Kidney epithelial cell (primary cell): Measurements from ENCODE around the gene DLG5. TPM values are rescaled to one million over a fixed set of nuclear protein-coding genes. Genes with fewer than 3 reads are reported as not detected.
"Not testable (repeated sequence)": the region's sequence is repeated elsewhere in the genome, so short reads cannot be mapped to it uniquely, and the experiment has no call there.

Experiments
- DNase-seq: peaks from one replicate; pipeline ENCODE4 v3.0.0-alpha.2; 2010; ENCODE audit warnings: low read depth
- H3K27me3 ChIP-seq: 2 replicates; pipeline ENCODE4 v1.6.0; 2011; ENCODE audit warnings: low read length; ENCODE audit not compliant: control insufficient read depth, insufficient read depth
- H3K36me3 ChIP-seq: 2 replicates; pipeline ENCODE4 v1.5.1; 2011; ENCODE audit warnings: low read length; ENCODE audit not compliant: control insufficient read depth, insufficient read depth
- H3K4me3 ChIP-seq: 2 replicates; pipeline ENCODE4 v1.5.1; 2011; ENCODE audit warnings: low read depth, mild to moderate bottlenecking, control low read depth, low read length
- total RNA-seq: library from RNA; depleted of rRNA; stranded (reverse); fragments of >200 nt; gene quantifications from 2 replicates; pipeline ENCODE4 v1.2.3, GENCODE V29; 2015
- TF ChIP-seq, protein P1 (sequence below): IDR thresholded peaks from 2 replicates; pipeline ENCODE4 v1.5.1; 2011; ENCODE audit warnings: mild to moderate bottlenecking, moderate library complexity, low read length, control low read depth, inconsistent platforms; ENCODE audit not compliant: insufficient read depth, poor library complexity, severe bottlenecking

DLG5 gene
- total RNA-seq, 1 donor from 2014 or later = 35.9 TPM

DNA sequence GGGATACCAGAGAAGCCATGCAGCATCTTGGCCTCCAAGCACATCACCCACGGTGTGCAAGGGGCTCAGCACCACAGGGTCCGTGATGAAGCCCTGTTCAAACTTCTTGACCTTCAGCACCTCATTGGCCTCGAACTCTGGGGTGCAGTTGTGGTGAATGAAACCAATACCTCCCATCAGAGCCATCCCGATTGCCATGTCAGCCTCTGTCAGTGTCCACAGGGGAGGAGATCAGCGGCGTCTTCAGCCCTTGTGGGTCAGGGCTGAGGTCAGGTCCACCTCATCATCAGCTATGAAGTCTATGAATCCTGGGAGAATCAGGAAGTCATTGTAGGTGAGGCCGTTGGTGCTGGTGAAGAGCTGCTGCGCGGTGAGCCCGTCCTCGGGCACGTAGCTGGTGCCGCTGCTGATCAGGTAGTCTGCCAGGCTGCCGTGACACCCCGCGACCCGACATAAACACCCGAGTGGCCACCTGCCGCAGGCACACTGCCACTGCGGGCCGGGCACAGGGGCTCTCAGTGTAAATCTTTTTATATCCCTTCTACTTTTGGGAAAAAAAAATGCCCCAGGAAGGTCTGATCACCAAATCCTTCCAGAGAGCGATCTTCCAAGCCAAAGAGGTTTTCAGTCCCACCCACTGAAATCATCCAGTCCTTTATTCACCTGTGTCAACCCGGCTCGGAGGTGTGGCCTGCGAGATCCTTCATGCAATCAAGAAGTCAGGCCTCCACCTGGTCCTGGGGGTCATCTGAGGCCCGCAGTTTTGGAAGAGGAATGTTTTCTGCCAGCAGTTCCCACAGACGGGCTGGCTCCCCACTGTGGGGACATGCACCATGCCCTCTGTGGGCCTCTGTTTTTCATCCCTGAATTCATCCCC, 144.9 kb downstream of the DLG5 start:
- DNase-seq = no peak
- Histone ChIP-seq H3K4me3 (no peak overlapping the region), H3K27me3 (no peaks in the 10 kb centered on the region), H3K36me3 (no peaks in the 10 kb centered on the region)
- TF ChIP-seq, protein P1, sequence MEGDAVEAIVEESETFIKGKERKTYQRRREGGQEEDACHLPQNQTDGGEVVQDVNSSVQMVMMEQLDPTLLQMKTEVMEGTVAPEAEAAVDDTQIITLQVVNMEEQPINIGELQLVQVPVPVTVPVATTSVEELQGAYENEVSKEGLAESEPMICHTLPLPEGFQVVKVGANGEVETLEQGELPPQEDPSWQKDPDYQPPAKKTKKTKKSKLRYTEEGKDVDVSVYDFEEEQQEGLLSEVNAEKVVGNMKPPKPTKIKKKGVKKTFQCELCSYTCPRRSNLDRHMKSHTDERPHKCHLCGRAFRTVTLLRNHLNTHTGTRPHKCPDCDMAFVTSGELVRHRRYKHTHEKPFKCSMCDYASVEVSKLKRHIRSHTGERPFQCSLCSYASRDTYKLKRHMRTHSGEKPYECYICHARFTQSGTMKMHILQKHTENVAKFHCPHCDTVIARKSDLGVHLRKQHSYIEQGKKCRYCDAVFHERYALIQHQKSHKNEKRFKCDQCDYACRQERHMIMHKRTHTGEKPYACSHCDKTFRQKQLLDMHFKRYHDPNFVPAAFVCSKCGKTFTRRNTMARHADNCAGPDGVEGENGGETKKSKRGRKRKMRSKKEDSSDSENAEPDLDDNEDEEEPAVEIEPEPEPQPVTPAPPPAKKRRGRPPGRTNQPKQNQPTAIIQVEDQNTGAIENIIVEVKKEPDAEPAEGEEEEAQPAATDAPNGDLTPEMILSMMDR = no peak

DNA sequence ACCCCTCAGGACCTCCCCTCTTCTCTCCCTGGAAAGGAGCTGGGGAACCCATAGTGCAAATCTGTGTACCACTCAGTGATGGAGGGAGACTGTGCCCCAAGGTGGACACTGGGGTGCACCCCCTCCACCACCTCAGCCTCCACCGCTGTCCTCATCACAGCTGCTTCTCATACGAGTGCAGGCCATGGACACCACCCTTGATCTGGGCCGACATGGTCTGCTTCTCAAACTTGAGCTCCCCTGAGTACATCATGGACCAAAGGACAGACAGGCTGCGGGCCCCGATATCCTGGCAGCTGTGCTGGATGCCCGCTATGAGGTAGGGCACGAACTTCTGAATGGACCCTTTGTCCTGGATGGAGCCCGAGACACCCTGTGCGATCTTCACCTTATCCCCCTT, 146.4 kb downstream of the DLG5 start:
- Histone ChIP-seq H3K4me3 (no peak overlapping the region), H3K36me3 (no peaks in the 10 kb centered on the region), H3K27me3 (no peaks in the 10 kb centered on the region)
- TF ChIP-seq, protein P1 = no peak
- no peak for DNase-seq

DNA sequence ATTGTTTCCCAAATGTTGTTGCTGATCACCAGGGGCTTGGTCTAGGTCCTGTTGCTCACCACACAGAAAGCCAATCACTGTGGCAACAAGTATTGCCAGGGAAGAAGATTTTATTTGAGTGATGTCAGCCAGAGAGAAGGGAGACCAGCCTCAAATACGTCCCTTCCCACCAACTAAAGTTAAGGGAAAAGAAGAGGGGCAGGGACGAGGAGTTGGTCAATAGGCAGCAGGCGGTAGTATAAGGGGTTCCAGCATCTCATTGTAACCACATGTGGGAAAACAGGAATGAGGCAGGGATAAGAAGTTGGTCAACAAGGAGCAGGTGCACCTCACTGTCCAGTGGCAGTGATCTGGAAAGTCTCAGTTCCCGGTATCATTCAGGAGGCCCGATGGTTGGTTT, 150.1 kb downstream of the DLG5 start:
- Histone ChIP-seq H3K36me3 (no peaks in the 10 kb centered on the region), H3K27me3 (no peaks in the 10 kb centered on the region), H3K4me3 (no peak overlapping the region)
- TF ChIP-seq, protein P1 = no peak
- DNase-seq = no peak

DNA sequence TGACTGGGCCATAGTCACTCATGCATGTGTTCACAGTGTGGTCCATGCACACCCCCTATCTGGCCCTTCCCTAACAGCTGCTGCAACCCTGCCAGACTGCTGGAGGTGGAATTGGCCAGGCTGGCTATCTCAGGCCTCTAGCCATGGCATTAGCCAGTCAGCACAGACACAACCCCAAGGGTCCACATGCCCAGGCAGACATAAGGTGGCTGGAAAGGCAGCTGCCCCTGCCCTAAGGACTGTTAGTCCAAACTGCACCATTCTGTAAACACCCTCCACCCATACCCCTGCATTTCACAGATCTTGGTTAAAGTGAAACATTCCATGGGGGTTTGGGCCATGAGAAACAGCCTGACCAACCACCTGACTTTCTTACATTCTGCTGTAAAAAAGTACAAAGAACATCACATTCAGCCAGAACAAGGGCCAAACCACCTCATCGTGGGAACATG, 151.6 kb downstream of the DLG5 start:
- TF ChIP-seq, protein P1 = no peak
- no peaks in the 10 kb centered on the region for H3K27me3 ChIP-seq
- H3K36me3 ChIP-seq = no peaks in the 10 kb centered on the region
- no peak overlapping the region for H3K4me3 ChIP-seq
- DNase-seq = no peak

DNA sequence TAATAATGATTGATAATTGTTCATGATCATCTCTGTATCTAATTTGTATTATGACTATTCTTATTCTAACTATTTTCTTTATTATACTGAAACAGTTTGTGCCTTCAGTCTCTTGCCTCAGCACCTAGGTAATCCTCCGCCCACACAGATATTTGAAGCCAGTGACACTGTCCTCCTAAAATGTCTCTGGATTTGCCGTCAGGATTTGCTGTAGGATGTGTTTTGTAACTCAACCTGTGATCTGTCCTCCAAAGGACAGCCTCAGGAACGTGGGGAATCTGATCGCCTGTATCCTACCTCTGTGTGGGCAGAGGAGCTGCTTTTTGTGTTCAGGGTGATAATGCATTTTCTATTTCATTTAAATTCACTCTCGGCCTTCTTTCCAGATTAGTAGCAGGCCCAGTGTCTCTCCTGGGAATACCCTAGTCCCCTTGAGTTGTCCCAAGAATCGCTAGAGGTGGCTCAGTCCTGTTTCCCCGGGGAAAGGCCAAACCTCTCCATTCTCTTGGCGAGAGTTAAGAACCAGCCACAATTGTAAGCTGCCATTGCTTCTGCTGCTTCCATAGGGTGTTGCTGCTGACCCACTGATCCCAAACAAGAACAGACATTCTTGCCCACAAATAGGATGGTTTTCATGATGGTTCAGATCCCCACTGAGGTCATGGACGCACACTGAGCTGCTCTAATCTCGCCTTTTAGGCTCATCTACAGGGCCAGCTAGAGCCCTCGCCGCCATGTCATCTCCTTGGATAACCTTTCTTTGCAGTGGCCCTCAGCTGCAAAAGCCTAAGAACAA, 152.7 kb downstream of the DLG5 start:
- TF ChIP-seq, protein P1 = no peak
- DNase-seq = no peak

DNA sequence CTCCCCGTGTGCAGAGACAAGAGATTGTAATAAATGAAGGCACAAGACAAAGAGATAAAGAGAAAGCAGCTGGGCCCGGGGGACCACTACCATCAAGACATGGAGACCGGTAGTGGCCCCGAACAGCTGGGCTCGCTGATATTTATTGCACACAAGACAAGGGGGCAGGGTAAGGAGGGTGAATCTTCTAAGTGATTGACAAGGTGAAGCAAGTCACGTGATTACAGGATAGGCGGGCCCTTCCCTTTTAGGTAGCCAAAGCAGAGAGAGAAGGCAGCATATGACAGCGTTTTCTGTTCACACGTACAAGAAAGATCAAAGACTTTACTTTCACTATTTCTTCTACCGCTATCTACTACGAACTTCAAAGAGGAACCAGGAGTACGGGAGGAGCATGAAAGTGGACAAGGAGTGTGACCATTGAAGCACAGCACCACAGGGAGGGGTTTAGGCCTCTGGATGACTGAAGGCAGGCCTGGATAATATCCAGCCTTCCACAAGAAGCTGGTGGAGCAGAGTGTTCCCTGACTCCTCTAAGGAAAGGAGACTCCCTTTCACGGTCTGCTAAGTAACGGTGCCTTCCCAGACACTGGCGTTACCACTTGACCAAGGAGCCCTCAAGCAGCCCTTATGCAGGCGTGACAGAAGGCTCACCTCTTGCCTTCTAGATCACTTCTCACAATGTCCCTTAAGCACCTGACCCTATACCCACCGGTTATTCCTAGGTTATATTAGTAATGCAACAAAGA, 153.5 kb downstream of the DLG5 start:
- not testable (repeated sequence) for H3K36me3 ChIP-seq, H3K4me3 ChIP-seq, DNase-seq, H3K27me3 ChIP-seq

More for the DNA sequence above, 152.7 kb downstream of the DLG5 start:
- Histone ChIP-seq H3K27me3 (no peaks in the 10 kb centered on the region), H3K36me3 (no peaks in the 10 kb centered on the region), H3K4me3 (no peak overlapping the region)
